Measurements from ENCODE around the gene PLP1.

PLP1 gene

GRCh38 chrX:103776546-103776945 is at the start of gene PLP1:
Gene PLP1 (plus strand): TSS chrX:103776840. CDS start chrX:103776996, 156 bp downstream.
- no peak within 1 kb of the TSS for H3K27ac ChIP-seq (ENCODE audit: low read depth in 2 of 2, low read length in 2 of 2)
- no peaks in the 10 kb centered on the region for H3K9me3 ChIP-seq (ENCODE audit: control insufficient read depth in 2 of 2, low read length in 2 of 2)
- no peak within 1 kb of the TSS for H3K9ac ChIP-seq (ENCODE audit: low read depth in 1 of 2, low read length in 2 of 2)
- H3K4me3 ChIP-seq (ENCODE audit: low read length in 2 of 2), result no peak within 1 kb of the TSS
- no peaks in the 10 kb centered on the region for H3K36me3 ChIP-seq (ENCODE audit: control insufficient read depth in 2 of 2, insufficient read depth in 2 of 2, low read length in 2 of 2)
- H3K27me3 ChIP-seq (ENCODE audit: control insufficient read depth in 2 of 2, insufficient read depth in 2 of 2, low read length in 2 of 2), result peaks cover 4 to 8% of the 10 kb centered on the region in 2 donors
- no peaks in the 10 kb centered on the region for H3K4me1 ChIP-seq (ENCODE audit: control insufficient read depth in 2 of 2, insufficient read depth in 2 of 2, low read length in 2 of 2)

GRCh38 chrX:103727115-103727514 is 49.5 kb upstream of the PLP1 start:
- no peaks in the 10 kb centered on the region for H3K9me3 ChIP-seq (ENCODE audit: control insufficient read depth in 2 of 2, low read length in 2 of 2)
- H3K4me3 ChIP-seq (ENCODE audit: low read length in 2 of 2), result no peak overlapping the region
- no peaks in the 10 kb centered on the region for H3K4me1 ChIP-seq (ENCODE audit: control insufficient read depth in 2 of 2, insufficient read depth in 2 of 2, low read length in 2 of 2)
- no peak overlapping the region for H3K27ac ChIP-seq (ENCODE audit: low read depth in 2 of 2, low read length in 2 of 2)
- peaks cover 0 to 3% of the 10 kb centered on the region in 2 donors for H3K27me3 ChIP-seq (ENCODE audit: control insufficient read depth in 2 of 2, insufficient read depth in 2 of 2, low read length in 2 of 2)
- H3K9ac ChIP-seq (ENCODE audit: low read depth in 1 of 2, low read length in 2 of 2), result no peak overlapping the region
- no peaks in the 10 kb centered on the region for H3K36me3 ChIP-seq (ENCODE audit: control insufficient read depth in 2 of 2, insufficient read depth in 2 of 2, low read length in 2 of 2)

- Histone ChIP-seq H3K4me3 (ENCODE audit: low read length in 2 of 2) (no peak overlapping the region), H3K36me3 (ENCODE audit: control insufficient read depth in 2 of 2, insufficient read depth in 2 of 2, low read length in 2 of 2) (no peaks in the 10 kb centered on the region), H3K9me3 (ENCODE audit: control insufficient read depth in 2 of 2, low read length in 2 of 2) (no peaks in the 10 kb centered on the region), H3K27me3 (ENCODE audit: control insufficient read depth in 2 of 2, insufficient read depth in 2 of 2, low read length in 2 of 2) (peaks cover 1 to 3% of the 10 kb centered on the region in 2 donors), H3K4me1 (ENCODE audit: control insufficient read depth in 2 of 2, insufficient read depth in 2 of 2, low read length in 2 of 2) (no peaks in the 10 kb centered on the region), H3K27ac (ENCODE audit: low read depth in 2 of 2, low read length in 2 of 2) (no peak overlapping the region), H3K9ac (ENCODE audit: low read depth in 1 of 2, low read length in 2 of 2) (no peak overlapping the region)
These were observed 47.6 kb upstream of the PLP1 start for GRCh38 chrX:103729015-103729414.

GRCh38 chrX:103730147-103730795 is 46.4 kb upstream of the PLP1 start:
- Histone ChIP-seq H3K9ac (ENCODE audit: low read depth in 1 of 2, low read length in 2 of 2) (no peak overlapping the region), H3K9me3 (ENCODE audit: control insufficient read depth in 2 of 2, low read length in 2 of 2) (no peaks in the 10 kb centered on the region), H3K4me1 (ENCODE audit: control insufficient read depth in 2 of 2, insufficient read depth in 2 of 2, low read length in 2 of 2) (no peaks in the 10 kb centered on the region), H3K27me3 (ENCODE audit: control insufficient read depth in 2 of 2, insufficient read depth in 2 of 2, low read length in 2 of 2) (peaks cover 0 to 6% of the 10 kb centered on the region in 2 donors), H3K27ac (ENCODE audit: low read depth in 2 of 2, low read length in 2 of 2) (no peak overlapping the region), H3K4me3 (ENCODE audit: low read length in 2 of 2) (no peak overlapping the region), H3K36me3 (ENCODE audit: control insufficient read depth in 2 of 2, insufficient read depth in 2 of 2, low read length in 2 of 2) (no peaks in the 10 kb centered on the region)

GRCh38 chrX:103730796-103731493 is 45.7 kb upstream of the PLP1 start:
- H3K9me3 ChIP-seq (ENCODE audit: control insufficient read depth in 2 of 2, low read length in 2 of 2), result no peaks in the 10 kb centered on the region
- H3K9ac ChIP-seq (ENCODE audit: low read depth in 1 of 2, low read length in 2 of 2), result no peak overlapping the region
- no peaks in the 10 kb centered on the region for H3K36me3 ChIP-seq (ENCODE audit: control insufficient read depth in 2 of 2, insufficient read depth in 2 of 2, low read length in 2 of 2)
- no peaks in the 10 kb centered on the region for H3K4me1 ChIP-seq (ENCODE audit: control insufficient read depth in 2 of 2, insufficient read depth in 2 of 2, low read length in 2 of 2)
- peaks cover 0 to 6% of the 10 kb centered on the region in 2 donors for H3K27me3 ChIP-seq (ENCODE audit: control insufficient read depth in 2 of 2, insufficient read depth in 2 of 2, low read length in 2 of 2)
- H3K27ac ChIP-seq (ENCODE audit: low read depth in 2 of 2, low read length in 2 of 2), result no peak overlapping the region
- H3K4me3 ChIP-seq (ENCODE audit: low read length in 2 of 2), result no peak overlapping the region

GRCh38 chrX:103733017-103733416 is 43.6 kb upstream of the PLP1 start:
- Histone ChIP-seq H3K27me3 (ENCODE audit: control insufficient read depth in 2 of 2, insufficient read depth in 2 of 2, low read length in 2 of 2) (peaks cover 0 to 6% of the 10 kb centered on the region in 2 donors), H3K9ac (ENCODE audit: low read depth in 1 of 2, low read length in 2 of 2) (no peak overlapping the region), H3K9me3 (ENCODE audit: control insufficient read depth in 2 of 2, low read length in 2 of 2) (no peaks in the 10 kb centered on the region), H3K4me3 (ENCODE audit: low read length in 2 of 2) (no peak overlapping the region), H3K4me1 (ENCODE audit: control insufficient read depth in 2 of 2, insufficient read depth in 2 of 2, low read length in 2 of 2) (no peaks in the 10 kb centered on the region), H3K27ac (ENCODE audit: low read depth in 2 of 2, low read length in 2 of 2) (no peak overlapping the region), H3K36me3 (ENCODE audit: control insufficient read depth in 2 of 2, insufficient read depth in 2 of 2, low read length in 2 of 2) (no peaks in the 10 kb centered on the region)

GRCh38 chrX:103734125-103734760 is 42.4 kb upstream of the PLP1 start:
- H3K36me3 ChIP-seq (ENCODE audit: control insufficient read depth in 2 of 2, insufficient read depth in 2 of 2, low read length in 2 of 2), result no peaks in the 10 kb centered on the region
- peaks cover 0 to 8% of the 10 kb centered on the region in 2 donors for H3K27me3 ChIP-seq (ENCODE audit: control insufficient read depth in 2 of 2, insufficient read depth in 2 of 2, low read length in 2 of 2)
- H3K27ac ChIP-seq (ENCODE audit: low read depth in 2 of 2, low read length in 2 of 2), result no peak overlapping the region
- no peak overlapping the region for H3K9ac ChIP-seq (ENCODE audit: low read depth in 1 of 2, low read length in 2 of 2)
- H3K4me3 ChIP-seq (ENCODE audit: low read length in 2 of 2), result no peak overlapping the region
- no peaks in the 10 kb centered on the region for H3K4me1 ChIP-seq (ENCODE audit: control insufficient read depth in 2 of 2, insufficient read depth in 2 of 2, low read length in 2 of 2)
- H3K9me3 ChIP-seq (ENCODE audit: control insufficient read depth in 2 of 2, low read length in 2 of 2), result no peaks in the 10 kb centered on the region

GRCh38 chrX:103737696-103738095 is 38.9 kb upstream of the PLP1 start:
- Histone ChIP-seq H3K4me1 (ENCODE audit: control insufficient read depth in 2 of 2, insufficient read depth in 2 of 2, low read length in 2 of 2) (no peaks in the 10 kb centered on the region), H3K36me3 (ENCODE audit: control insufficient read depth in 2 of 2, insufficient read depth in 2 of 2, low read length in 2 of 2) (no peaks in the 10 kb centered on the region), H3K27ac (ENCODE audit: low read depth in 2 of 2, low read length in 2 of 2) (no peak overlapping the region), H3K4me3 (ENCODE audit: low read length in 2 of 2) (no peak overlapping the region), H3K9ac (ENCODE audit: low read depth in 1 of 2, low read length in 2 of 2) (no peak overlapping the region), H3K9me3 (ENCODE audit: control insufficient read depth in 2 of 2, low read length in 2 of 2) (no peaks in the 10 kb centered on the region), H3K27me3 (ENCODE audit: control insufficient read depth in 2 of 2, insufficient read depth in 2 of 2, low read length in 2 of 2) (peaks cover 0 to 8% of the 10 kb centered on the region in 2 donors)

- H3K9me3 ChIP-seq (ENCODE audit: control insufficient read depth in 2 of 2, low read length in 2 of 2), result no peaks in the 10 kb centered on the region
- H3K27me3 ChIP-seq (ENCODE audit: control insufficient read depth in 2 of 2, insufficient read depth in 2 of 2, low read length in 2 of 2), result peaks cover 0 to 2% of the 10 kb centered on the region in 2 donors
- no peak overlapping the region for H3K4me3 ChIP-seq (ENCODE audit: low read length in 2 of 2)
- no peak overlapping the region for H3K27ac ChIP-seq (ENCODE audit: low read depth in 2 of 2, low read length in 2 of 2)
- no peaks in the 10 kb centered on the region for H3K4me1 ChIP-seq (ENCODE audit: control insufficient read depth in 2 of 2, insufficient read depth in 2 of 2, low read length in 2 of 2)
- H3K9ac ChIP-seq (ENCODE audit: low read depth in 1 of 2, low read length in 2 of 2), result no peak overlapping the region
- no peaks in the 10 kb centered on the region for H3K36me3 ChIP-seq (ENCODE audit: control insufficient read depth in 2 of 2, insufficient read depth in 2 of 2, low read length in 2 of 2)
These were observed 37.2 kb upstream of the PLP1 start for GRCh38 chrX:103739421-103739820.

- Histone ChIP-seq H3K9ac (ENCODE audit: low read depth in 1 of 2, low read length in 2 of 2) (no peak overlapping the region), H3K36me3 (ENCODE audit: control insufficient read depth in 2 of 2, insufficient read depth in 2 of 2, low read length in 2 of 2) (no peaks in the 10 kb centered on the region), H3K9me3 (ENCODE audit: control insufficient read depth in 2 of 2, low read length in 2 of 2) (no peaks in the 10 kb centered on the region), H3K4me3 (ENCODE audit: low read length in 2 of 2) (no peak overlapping the region), H3K27ac (ENCODE audit: low read depth in 2 of 2, low read length in 2 of 2) (no peak overlapping the region), H3K4me1 (ENCODE audit: control insufficient read depth in 2 of 2, insufficient read depth in 2 of 2, low read length in 2 of 2) (no peaks in the 10 kb centered on the region), H3K27me3 (ENCODE audit: control insufficient read depth in 2 of 2, insufficient read depth in 2 of 2, low read length in 2 of 2) (peaks cover 0 to 2% of the 10 kb centered on the region in 2 donors)
These were observed 34.8 kb upstream of the PLP1 start for GRCh38 chrX:103741879-103742278.
